ENCODE data around the gene XYLB.

DNA sequence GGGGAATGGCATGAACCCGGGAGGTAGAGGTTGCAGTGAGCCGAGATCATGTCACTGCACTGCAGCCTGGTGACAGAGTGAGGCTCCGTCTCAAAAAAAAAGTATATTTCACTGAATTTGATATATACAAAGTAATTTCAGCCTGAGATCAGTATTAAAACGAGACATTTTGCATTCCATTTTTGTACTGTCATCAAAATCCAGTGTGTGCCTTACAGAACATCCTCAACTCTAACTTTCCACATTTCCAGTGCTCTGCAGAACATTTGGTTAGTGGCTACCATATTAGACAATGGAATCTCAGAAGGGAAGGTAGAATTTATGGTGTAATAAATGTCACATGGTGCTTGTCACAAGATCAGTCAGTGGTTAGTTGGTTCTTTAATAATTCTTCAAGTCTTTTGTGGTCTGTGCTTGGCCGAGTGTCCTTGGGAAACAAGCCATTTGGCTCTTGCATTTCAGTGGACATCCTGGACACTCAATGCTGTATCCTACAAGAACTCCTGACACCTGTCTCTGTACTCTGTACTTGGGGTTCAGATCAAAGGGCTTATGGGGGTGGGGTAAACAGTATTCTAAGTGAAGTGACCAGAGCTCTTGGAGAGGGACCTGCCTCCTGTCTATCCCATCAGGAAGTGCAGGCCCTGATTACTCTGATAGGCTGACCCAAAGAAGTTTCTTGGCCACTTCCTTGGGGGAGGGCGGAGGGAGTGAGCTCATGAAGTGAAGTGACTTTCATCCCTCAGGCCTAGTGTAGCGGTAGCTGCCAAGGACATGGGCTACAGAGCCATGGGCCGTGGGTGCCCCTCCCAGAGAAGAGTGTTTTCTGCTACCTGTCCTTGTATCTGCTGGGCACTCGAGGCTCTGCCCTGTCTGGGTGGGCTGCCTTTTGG lies 110.8 kb downstream of the XYLB start:
- TF ChIP-seq POLR2AphosphoS5 (IDR thresholded peaks at IDR 0.05; ENCODE audit: low read depth, low read length) (no peak), POLR2A (IDR thresholded peaks at IDR 0.05; ENCODE audit: low read depth, low read length) (no peak), TAF1 (IDR thresholded peaks at IDR 0.05; ENCODE audit: low read depth, low read length) (no peak), SPI1 (IDR thresholded peaks at IDR 0.05; ENCODE audit: low read depth, low read length) (no peak), POU2F2 (IDR thresholded peaks at IDR 0.05; ENCODE audit: low read depth, low read length) (no peak)

Data from GM12891 (cell line).